ENCODE data around the gene PCDHGA4. TPM values are rescaled to one million over a fixed set of nuclear protein-coding genes. Genes with fewer than 3 reads are reported as not detected.

The PCDHGA4 gene
- total and polyA plus RNA-seq, 2 of the 8 experiments (the other 6 are each of a cell fraction or from before 2014, with no cell fraction given): 1.4 to 1.9 TPM

GRCh38 chr5:141362719-141363118, 7.9 kb downstream of the PCDHGA4 start:
- Histone ChIP-seq H3K23me2 (ENCODE audit: low read depth, low read length) (no peaks in the 10 kb centered on the region), H4K20me1 (replicated peaks in 1 of 2; ENCODE audit: control insufficient read depth in 1 of 2, insufficient read depth in 2 of 2, low read length in 2 of 2) (no peaks in the 10 kb centered on the region), H3K18ac (ENCODE audit: extremely low read depth, low read length) (no peak overlapping the region), H3K79me2 (ENCODE audit: control insufficient read depth in 1 of 2, insufficient read depth in 2 of 2, low read length in 2 of 2) (no peaks in the 10 kb centered on the region), H4K5ac (ENCODE audit: insufficient read length, low read depth, low read length) (no peak overlapping the region), H2BK20ac (ENCODE audit: low read length) (no peak overlapping the region), H2AFZ (ENCODE audit: low read length) (no peak overlapping the region), H3K23ac (ENCODE audit: insufficient read length) (no peak overlapping the region), H2BK5ac (ENCODE audit: low read depth, low read length) (no peak overlapping the region), H3K4me1 (replicated peaks in 1 of 4; ENCODE audit: control insufficient read depth in 3 of 4, insufficient read depth in 4 of 4, low read length in 3 of 4) (peaks cover 0 to 3% (median under 1%) of the 10 kb centered on the region in 4 experiments; a peak in 1 of 7 replicates), H2BK120ac (replicated peaks; ENCODE audit: low read depth, low read length) (no peak overlapping the region), H3K4me3 (ENCODE audit: extremely low read depth in 1 of 4, insufficient read depth in 2 of 4, low read depth in 3 of 4, low read length in 4 of 4) (peak overlapping the region in 1 of 4 experiments; percentile 40; a peak in 1 of 8 replicates), H2BK12ac (ENCODE audit: low read depth, low read length) (no peak overlapping the region), H3K14ac (ENCODE audit: insufficient read length) (no peak overlapping the region), H3K27me3 (replicated peaks in 1 of 4; ENCODE audit: control insufficient read depth in 3 of 4, extremely low read depth in 1 of 4, insufficient read depth in 3 of 4, low read length in 3 of 4) (no peaks in the 10 kb centered on the region), H3K9me3 (ENCODE audit: insufficient read depth in 2 of 2, low read depth in 1 of 2, low read length in 1 of 2) (peaks cover 43 to 51% of the 10 kb centered on the region in 2 experiments), H2BK15ac (ENCODE audit: low read length) (no peak overlapping the region), H3K56ac (replicated peaks; ENCODE audit: insufficient read length, low read depth, low read length) (no peak overlapping the region), H2AK5ac (ENCODE audit: low read depth, low read length) (no peak overlapping the region), H3K9ac (replicated peaks in 1 of 4; ENCODE audit: extremely low read depth in 1 of 4, low read depth in 3 of 4, low read length in 3 of 4) (no peak overlapping the region), H3K36me3 (ENCODE audit: control insufficient read depth in 2 of 4, insufficient read depth in 4 of 4, low read length in 3 of 4) (peaks cover 0 to 8% (median 3%) of the 10 kb centered on the region in 4 experiments; a peak in 3 of 8 replicates), H3K79me1 (ENCODE audit: low read depth, low read length) (no peaks in the 10 kb centered on the region), H3K4ac (replicated peaks; ENCODE audit: insufficient read length, low read depth, low read length) (no peak overlapping the region), H3K27ac (ENCODE audit: low read depth, low read length) (no peak overlapping the region), H3K4me2 (ENCODE audit: insufficient read depth in 1 of 2, low read depth in 2 of 2, low read length in 2 of 2) (no peak overlapping the region), H4K91ac (replicated peaks; ENCODE audit: insufficient read length, low read length) (no peak overlapping the region), H4K8ac (ENCODE audit: extremely low read depth, insufficient read depth, low read length) (no peak overlapping the region)
- FAIRE-seq: no peak
- no peak for DNase-seq (ENCODE audit: low read depth in 1 of 2, low spot score in 2 of 2)
- POLR2A ChIA-PET (ENCODE audit: partially characterized antibody): no interaction called here
- no peak for TF ChIP-seq FOSL1 (IDR thresholded peaks at IDR 0.05; ENCODE audit: insufficient read depth, low read depth, low read length)
- CTCF ChIA-PET (ENCODE audit: partially characterized antibody): interaction anchor here (0.9 to 1.6 kb wide), 6 partner anchors 8 to 175 kb away, joined by 3 to 7 read pairs (median 4); partner anchors contain the start of genes PCDHGA2 and PCDHGB1

Measured in H1 (cell line).